Ectodermal cell (in vitro differentiated cells): ENCODE data around the gene PLXNA3.

ENCODE experiments used
- H3K27ac ChIP-seq: 2 replicates; pipeline ENCODE4 v1.7.0; 2013; ENCODE audit warnings: mild to moderate bottlenecking, low read depth, low read length; ENCODE audit not compliant: insufficient read depth, poor library complexity, severe bottlenecking
- H3K27me3 ChIP-seq: 2 replicates; pipeline ENCODE4 v1.7.0; 2013; ENCODE audit warnings: mild to moderate bottlenecking, low read length; ENCODE audit not compliant: insufficient read depth, control insufficient read depth, poor library complexity, severe bottlenecking
- H3K36me3 ChIP-seq: one replicate; pipeline ENCODE4 v1.7.0; 2013; ENCODE audit warnings: low read length; ENCODE audit not compliant: control insufficient read depth, insufficient read depth
- H3K4me1 ChIP-seq: one replicate; pipeline ENCODE4 v1.7.0; 2013; ENCODE audit warnings: low read length; ENCODE audit not compliant: control insufficient read depth, insufficient read depth
- H3K4me3 ChIP-seq: 2 replicates; pipeline ENCODE4 v1.7.0; 2013; ENCODE audit warnings: low read depth, low read length, control low read depth; ENCODE audit not compliant: insufficient read depth
- H3K9me3 ChIP-seq: 2 replicates; pipeline ENCODE4 v1.7.0; 2013; ENCODE audit warnings: mild to moderate bottlenecking, low read length, moderate library complexity; ENCODE audit not compliant: control insufficient read depth
- WGBS, 2 experiments: methylation state at CpG; one replicate each; pipeline ENCODE4 v1.1.7; 2013; ENCODE audit warnings: missing lambda C conversion rate in 2 of 2; 5-methylcytosine and 5-hydroxymethylcytosine counted together

Gene PLXNA3

GRCh38 chrX:154434394-154435168 lies 23.5 kb upstream of the PLXNA3 start:
- peaks cover 4% of the 10 kb centered on the region for H3K4me1 ChIP-seq
- no peak overlapping the region for H3K27ac ChIP-seq
- H3K4me3 ChIP-seq: no peak overlapping the region
- WGBS, 2 experiments: 94 to 98% methylated on average over 7 of the region's 7 CpGs
- H3K27me3 ChIP-seq: no peaks in the 10 kb centered on the region
- no peaks in the 10 kb centered on the region for H3K9me3 ChIP-seq
- no peaks in the 10 kb centered on the region for H3K36me3 ChIP-seq

DNA sequence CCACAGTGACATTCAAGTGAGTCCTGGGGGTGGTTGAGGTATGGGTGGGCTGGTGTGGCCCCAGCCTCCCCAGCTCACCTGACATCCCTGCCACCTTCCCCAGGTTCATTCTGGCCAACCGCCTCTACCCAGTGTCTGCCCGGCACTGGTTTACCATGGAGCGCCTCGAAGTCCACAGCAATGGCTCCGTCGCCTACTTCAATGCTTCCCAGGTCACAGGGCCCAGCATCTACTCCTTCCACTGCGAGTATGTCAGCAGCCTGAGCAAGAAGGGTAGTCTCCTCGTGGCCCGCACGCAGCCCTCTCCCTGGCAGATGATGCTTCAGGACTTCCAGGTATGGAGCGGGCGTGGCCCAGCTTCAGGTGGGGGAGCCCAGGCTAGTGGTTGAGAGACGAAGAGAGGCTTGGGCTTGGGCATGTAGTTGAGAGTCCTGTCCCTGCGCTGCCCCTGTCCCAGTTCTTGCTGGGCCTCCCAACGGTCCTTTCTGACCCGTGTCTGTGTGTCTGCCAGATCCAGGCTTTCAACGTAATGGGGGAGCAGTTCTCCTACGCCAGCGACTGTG lies 22.8 kb upstream of the PLXNA3 start:
- Histone ChIP-seq H3K4me1 (peaks cover 4% of the 10 kb centered on the region), H3K27ac (no peak overlapping the region), H3K27me3 (no peaks in the 10 kb centered on the region), H3K4me3 (no peak overlapping the region), H3K9me3 (no peaks in the 10 kb centered on the region), H3K36me3 (no peaks in the 10 kb centered on the region)
- 96 to 97% methylated on average over 19 of the region's 19 CpGs for WGBS, 2 experiments

GRCh38 chrX:154436374-154436982 lies 21.6 kb upstream of the PLXNA3 start:
- H3K4me3 ChIP-seq: peak overlapping the region; percentile 58
- H3K4me1 ChIP-seq: peaks cover 4% of the 10 kb centered on the region
- H3K9me3 ChIP-seq: no peaks in the 10 kb centered on the region
- no peaks in the 10 kb centered on the region for H3K36me3 ChIP-seq
- H3K27ac ChIP-seq: no peak overlapping the region
- 3 to 4% methylated on average over 50 to 75 of the region's 78 CpGs for WGBS, 2 experiments
- no peaks in the 10 kb centered on the region for H3K27me3 ChIP-seq

DNA sequence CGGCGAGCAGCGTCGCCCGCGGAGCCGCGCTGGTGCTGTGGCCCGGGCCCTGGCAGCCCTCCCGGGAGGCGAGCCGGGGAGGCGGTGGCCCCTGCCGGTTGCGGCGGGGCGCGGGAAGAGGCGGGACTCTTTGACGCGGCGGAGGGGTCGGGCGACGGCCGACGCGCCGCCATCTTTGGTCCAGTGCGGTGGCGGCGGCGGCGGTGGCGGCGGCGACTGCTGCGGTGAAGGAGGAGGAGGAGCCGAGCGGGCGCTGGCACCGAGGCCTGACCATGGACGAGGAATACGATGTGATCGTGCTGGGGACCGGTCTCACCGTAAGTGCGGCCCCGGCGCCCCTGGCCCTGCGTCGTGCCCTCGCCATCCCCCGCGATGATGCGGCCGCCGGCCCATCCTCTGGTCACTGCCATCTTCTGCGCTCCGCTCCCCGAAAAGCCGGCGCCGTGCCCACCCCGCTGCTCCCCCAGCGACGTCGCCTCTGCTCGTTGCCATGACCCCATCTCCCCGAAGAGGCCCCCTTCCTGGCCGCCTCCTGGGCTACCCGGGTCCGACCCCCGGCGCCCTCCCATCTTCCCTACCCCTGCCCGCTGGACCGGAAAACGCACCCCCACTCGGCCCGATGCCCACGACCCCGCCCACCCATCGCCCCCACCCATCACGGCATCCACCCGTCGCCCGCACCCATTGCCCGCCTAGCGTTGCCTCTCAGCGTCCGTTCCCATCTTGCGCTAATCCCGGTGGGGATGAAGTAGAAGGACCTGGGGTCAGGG lies 20.9 kb upstream of the PLXNA3 start, which contains the start of gene GDI1:
GDI1 (plus strand) TSS at position 172 of the 770 bp plus-strand sequence; CDS start at position 273, 101 bp downstream.
- Histone ChIP-seq H3K4me1 (peaks cover 4% of the 10 kb centered on the region), H3K36me3 (no peaks in the 10 kb centered on the region), H3K27me3 (no peaks in the 10 kb centered on the region), H3K27ac (no peak within 1 kb of the TSS), H3K4me3 (peak within 1 kb of the TSS; percentile 58), H3K9me3 (no peaks in the 10 kb centered on the region)
- 0% methylated on average over 90 of the region's 93 CpGs for WGBS, 2 experiments

DNA sequence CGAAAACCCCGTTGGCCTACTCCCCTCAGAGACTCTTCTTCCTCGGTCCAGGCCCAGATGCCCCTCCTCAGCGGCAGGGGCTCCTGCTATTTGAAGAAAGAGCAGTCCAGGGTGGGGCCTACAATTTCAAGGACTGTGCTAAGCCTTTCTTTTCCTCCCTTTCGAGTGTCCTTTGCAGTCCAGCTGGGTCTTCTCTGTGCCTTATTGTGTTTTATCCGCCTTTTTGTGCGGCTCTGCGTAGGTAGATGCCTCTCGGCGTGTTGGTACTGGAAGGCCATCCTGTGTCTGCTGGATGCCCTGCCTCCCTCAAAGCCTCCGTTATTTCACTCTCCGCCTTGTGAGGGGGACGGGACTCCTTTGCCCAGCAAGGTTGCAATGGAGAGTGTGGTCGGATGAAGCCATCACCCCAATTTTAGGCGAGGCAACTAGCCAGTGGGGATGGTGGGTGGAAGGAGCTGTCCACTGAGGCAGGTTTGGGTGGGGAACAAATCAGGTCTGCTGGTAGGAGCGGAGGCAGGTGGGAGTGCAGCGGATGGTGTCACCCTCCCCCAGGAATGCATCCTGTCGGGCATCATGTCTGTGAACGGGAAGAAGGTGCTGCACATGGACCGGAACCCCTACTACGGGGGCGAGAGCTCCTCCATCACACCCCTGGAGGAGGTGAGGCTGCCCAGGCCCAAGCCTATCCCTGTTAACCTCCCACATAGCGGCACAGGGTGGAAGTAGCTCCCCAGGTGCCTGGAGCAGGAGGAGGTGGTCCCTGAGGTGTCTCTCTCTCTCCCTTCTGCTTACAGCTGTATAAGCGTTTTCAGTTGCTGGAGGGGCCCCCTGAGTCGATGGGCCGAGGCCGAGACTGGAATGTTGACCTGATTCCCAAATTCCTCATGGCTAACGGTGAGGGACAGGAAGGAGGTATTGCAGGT lies 19.8 kb upstream of the PLXNA3 start:
- H3K9me3 ChIP-seq: no peaks in the 10 kb centered on the region
- peak overlapping the region; percentile 58 for H3K4me3 ChIP-seq
- no peaks in the 10 kb centered on the region for H3K36me3 ChIP-seq
- H3K4me1 ChIP-seq: peaks cover 4% of the 10 kb centered on the region
- WGBS, 2 experiments: 64 to 67% methylated on average over 28 of the region's 28 CpGs
- H3K27ac ChIP-seq: no peak overlapping the region
- H3K27me3 ChIP-seq: no peaks in the 10 kb centered on the region

GRCh38 chrX:154439841-154440240 lies 18.2 kb upstream of the PLXNA3 start:
- 96 to 98% methylated on average over 13 to 14 of the region's 18 CpGs for WGBS, 2 experiments
- H3K4me3 ChIP-seq: no peak overlapping the region
- no peaks in the 10 kb centered on the region for H3K36me3 ChIP-seq
- H3K4me1 ChIP-seq: peaks cover 4% of the 10 kb centered on the region
- no peaks in the 10 kb centered on the region for H3K27me3 ChIP-seq
- H3K9me3 ChIP-seq: no peaks in the 10 kb centered on the region
- H3K27ac ChIP-seq: no peak overlapping the region

- no peak overlapping the region for H3K4me3 ChIP-seq
- H3K27me3 ChIP-seq: no peaks in the 10 kb centered on the region
- WGBS, 2 experiments: 94 to 95% methylated on average over 17 of the region's 17 CpGs
- H3K4me1 ChIP-seq: peaks cover 8% of the 10 kb centered on the region
- no peaks in the 10 kb centered on the region for H3K36me3 ChIP-seq
- no peaks in the 10 kb centered on the region for H3K9me3 ChIP-seq
- H3K27ac ChIP-seq: no peak overlapping the region
Observed at GRCh38 chrX:154440623-154441357, 17.3 kb upstream of the PLXNA3 start.

GRCh38 chrX:154441564-154441963 lies 16.5 kb upstream of the PLXNA3 start:
- H3K27me3 ChIP-seq: no peaks in the 10 kb centered on the region
- H3K9me3 ChIP-seq: no peaks in the 10 kb centered on the region
- H3K4me3 ChIP-seq: no peak overlapping the region
- no peaks in the 10 kb centered on the region for H3K36me3 ChIP-seq
- WGBS, 2 experiments: 95% methylated on average over 11 of the region's 11 CpGs
- H3K4me1 ChIP-seq: peaks cover 8% of the 10 kb centered on the region
- no peak overlapping the region for H3K27ac ChIP-seq
